Uterus (tissue), 2 donors: Measurements from ENCODE around the gene SENP7.
"Not testable (repeated sequence)": the region's sequence is repeated elsewhere in the genome, so short reads cannot be mapped to it uniquely, and the experiment has no call there.

Source experiments
- POLR2A ChIP-seq, 2 donors: fragments of 450-650 bp; IDR thresholded peaks; one replicate each; pipeline ENCODE4 v1.6.1; 2016; ENCODE audit warnings: antibody characterized with exemption in 2 of 2, mild to moderate bottlenecking in 1 of 2, moderate library complexity in 1 of 2
- TF ChIP-seq, protein P1 (sequence below), 4 experiments: fragments of 200-600 bp in 2 of 4; fragments of 450-650 bp in 2 of 4; sonication (generic) in 2 of 4; IDR thresholded peaks; one replicate each; pipeline ENCODE4 v1.5.1; 2016 to 2019; ENCODE audit warnings: antibody characterized with exemption in 4 of 4, mild to moderate bottlenecking in 2 of 4, moderate library complexity in 1 of 4

DNA sequence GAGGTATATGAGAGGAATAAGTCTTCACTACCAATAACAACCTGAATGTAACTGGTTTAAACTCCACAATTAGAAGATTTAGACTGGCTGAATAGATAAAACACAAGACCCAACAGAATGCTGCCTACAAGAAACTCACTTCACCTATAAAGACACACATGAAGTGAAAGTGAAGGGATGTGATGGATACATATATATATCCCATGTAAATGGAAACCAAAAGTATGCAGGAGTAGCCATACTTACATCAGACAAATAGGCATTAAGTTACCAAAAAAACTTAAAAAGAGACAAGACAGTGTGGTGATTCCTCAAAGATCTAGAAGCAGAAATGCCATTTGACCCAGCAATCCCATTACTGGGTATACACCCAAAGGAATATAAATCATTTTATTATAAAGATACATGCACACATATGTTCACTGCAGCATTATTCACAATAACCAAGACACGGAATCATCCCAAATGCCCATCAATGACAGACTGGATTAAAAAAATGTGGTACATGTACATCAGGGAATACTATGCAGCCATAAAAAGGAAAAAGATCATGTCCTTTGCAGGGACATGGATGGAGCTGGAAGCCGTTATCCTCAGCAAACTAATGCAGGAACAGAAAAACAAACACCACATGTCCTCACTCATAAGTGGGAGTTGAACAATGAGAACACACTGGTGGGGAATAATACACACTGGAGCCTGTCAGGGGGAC lies 38.0 kb downstream of the SENP7 start:
- TF ChIP-seq, protein P1, sequence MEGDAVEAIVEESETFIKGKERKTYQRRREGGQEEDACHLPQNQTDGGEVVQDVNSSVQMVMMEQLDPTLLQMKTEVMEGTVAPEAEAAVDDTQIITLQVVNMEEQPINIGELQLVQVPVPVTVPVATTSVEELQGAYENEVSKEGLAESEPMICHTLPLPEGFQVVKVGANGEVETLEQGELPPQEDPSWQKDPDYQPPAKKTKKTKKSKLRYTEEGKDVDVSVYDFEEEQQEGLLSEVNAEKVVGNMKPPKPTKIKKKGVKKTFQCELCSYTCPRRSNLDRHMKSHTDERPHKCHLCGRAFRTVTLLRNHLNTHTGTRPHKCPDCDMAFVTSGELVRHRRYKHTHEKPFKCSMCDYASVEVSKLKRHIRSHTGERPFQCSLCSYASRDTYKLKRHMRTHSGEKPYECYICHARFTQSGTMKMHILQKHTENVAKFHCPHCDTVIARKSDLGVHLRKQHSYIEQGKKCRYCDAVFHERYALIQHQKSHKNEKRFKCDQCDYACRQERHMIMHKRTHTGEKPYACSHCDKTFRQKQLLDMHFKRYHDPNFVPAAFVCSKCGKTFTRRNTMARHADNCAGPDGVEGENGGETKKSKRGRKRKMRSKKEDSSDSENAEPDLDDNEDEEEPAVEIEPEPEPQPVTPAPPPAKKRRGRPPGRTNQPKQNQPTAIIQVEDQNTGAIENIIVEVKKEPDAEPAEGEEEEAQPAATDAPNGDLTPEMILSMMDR (IDR thresholded peaks at IDR 0.05), result not testable (repeated sequence)
- not testable (repeated sequence) for TF ChIP-seq POLR2A (IDR thresholded peaks at IDR 0.05)
